GF-D8 (cell line): ENCODE measurements around the gene RTN4RL2.

ENCODE experiments used
- DNase-seq: peaks from one replicate; lab custom pipeline; 2025; lab: John Stamatoyannopoulos, UW

The RTN4RL2 gene

DNA sequence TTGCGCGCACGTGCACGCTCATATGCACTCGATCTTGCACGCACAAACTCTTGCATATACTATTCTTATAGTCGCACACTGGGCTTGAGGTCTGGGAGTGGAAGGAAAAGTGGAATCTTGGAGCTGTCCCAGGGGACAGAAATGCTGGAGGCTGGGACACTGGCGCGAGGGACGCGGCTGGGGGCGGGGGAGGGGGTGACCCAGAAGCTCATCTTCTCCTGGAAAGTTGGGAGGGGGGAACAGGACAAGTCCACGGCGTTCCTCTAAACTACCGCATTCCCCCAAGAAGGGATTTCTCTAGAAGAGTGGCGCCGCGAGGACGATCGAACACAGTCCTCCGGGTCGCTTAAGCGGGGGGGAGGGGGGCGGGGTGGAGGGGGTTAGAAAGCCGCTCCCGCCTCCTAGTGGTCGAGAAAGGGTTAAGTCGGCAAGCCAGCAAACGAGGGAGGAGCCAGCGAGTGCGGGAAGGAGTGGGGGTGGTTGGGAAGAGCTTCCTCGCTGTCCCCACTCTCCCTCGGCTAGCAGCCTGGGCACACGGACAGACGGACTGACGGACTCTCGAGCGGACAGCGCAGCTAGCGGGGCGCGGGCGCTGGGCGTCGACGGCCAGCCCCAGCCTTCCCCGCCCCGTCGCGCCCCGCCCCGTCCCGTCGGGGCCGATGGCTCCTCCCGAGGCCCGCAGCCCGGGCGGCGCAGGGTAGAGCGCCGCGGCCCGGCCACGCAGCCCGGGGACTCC lies at the start of gene RTN4RL2:
RTN4RL2 (plus strand) TSS at position 507 of the 736 bp plus-strand sequence. CDS start 338 bp downstream, outside the sequence.
- DNase-seq, result no peak

DNA sequence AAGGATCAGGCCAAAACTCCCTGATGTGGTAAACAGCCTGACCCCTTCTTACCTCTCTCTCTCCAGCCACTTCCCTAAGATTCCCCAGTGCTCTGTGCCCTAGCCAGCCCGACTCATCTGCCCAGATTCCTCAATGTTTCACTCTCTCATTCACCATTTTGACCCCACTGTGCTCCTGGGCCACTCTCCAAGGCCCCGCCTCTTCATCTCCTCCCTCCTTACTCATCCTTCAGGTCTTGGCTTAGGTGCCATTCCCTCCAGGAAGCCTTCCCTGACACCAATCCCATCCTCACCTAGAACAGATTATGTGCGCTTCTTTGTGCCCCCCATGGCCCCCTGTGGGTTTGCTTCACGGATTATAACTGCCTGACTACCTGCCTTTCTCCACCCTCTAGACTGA lies 46.6 kb upstream of the RTN4RL2 start:
- DNase-seq, result no peak

GRCh38 chr11:57414612-57415212 lies 45.6 kb upstream of the RTN4RL2 start:
- no peak for DNase-seq

GRCh38 chr11:57416436-57416835 lies 43.9 kb upstream of the RTN4RL2 start:
- DNase-seq, result no peak

DNA sequence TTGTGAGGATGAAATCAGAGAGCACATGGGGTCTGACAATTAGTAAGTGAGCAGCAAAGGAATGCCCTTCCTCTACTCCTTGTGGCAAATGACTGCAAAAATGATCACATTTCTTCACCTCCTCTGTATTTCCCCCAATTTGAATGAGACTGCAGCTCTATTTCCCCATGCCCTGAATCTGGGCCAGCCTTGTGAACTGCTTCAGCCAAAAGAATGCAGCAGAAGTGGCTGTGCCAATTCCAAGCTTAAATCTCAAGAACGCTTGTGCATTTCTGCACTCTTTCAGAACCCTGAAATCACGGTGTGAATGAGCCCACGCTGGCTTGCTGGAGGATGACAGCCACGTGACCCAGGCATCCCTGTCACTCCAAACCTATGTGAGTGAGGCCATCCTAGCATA lies 43.3 kb upstream of the RTN4RL2 start:
- no peak for DNase-seq

DNA sequence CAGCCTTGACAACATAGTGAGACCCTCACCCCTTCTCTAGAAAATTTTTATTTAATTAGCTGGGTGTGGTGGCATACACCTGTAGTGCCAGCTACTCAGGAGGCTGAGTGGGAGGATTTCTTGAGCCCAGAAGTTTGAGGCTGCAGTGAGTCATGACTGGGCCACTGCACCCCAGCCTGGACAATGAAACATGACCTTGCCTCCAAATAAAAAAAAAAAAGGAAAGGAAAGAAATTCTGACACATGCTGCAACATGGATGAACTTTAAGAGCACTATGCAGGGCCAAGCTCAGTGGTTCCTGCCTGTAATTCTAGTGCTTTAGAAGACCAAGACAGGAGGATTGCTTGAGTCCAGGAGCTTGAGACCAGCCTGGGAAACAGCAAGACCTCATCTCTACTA lies 42.2 kb upstream of the RTN4RL2 start:
- no peak for DNase-seq

- no peak for DNase-seq
These were observed 41.2 kb upstream of the RTN4RL2 start for GRCh38 chr11:57419146-57419545.

DNA sequence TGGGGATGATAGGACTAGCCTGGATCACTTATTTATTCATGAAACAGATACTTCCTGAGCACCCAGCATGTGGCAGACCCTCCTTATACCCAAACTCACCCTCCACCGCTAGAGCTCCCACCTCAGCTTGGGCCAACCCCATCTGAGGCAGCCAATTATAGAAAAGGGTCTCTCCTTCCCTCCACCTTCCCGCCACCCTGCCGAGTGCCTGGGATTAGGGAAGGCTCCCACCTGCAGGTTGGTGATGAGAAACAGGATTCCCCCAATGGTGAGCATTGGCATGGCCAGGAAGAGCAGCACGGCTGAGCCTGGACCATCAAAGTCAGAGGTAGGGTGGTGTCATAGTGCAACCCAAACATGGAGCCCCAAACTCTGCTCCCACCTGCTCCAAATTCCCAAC lies 39.3 kb upstream of the RTN4RL2 start:
- no peak for DNase-seq

DNA sequence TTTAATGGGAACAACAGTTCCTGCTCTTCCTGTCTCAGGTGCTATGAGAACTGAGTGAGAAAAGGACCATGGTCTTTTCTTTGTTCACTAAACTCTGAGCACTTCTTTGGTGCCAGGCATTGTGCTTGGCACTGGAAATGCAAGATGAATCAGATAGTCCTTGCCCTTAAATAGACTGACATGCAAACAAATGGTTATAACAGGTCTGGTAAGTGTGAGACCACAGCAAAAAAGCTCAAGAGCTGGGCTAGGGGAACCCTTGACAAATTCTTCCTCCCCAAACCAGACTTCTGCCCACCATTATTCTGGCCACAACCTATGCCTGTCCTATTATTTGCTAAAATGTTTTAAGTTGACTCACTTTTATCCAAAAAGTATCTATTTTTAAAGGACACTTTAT lies 38.5 kb upstream of the RTN4RL2 start:
- no peak for DNase-seq

DNA sequence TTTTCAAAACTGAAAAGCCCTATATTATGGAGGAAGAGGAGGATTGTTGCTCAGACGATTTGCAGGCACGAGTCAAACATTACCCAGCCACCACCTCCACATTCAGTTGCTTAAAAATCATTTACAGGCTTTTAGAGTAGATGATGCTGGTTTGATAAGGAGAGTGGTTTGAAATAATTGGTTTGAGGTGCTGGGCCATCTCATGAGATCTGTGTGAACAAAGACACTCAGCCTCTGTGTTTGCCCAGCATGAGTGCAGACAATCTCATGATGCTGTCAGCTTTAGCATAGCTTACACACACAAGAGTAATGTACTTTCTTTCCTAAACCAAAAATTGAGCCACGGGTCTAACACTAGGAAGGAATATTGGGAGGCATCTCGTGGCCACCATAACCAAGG lies 37.7 kb upstream of the RTN4RL2 start:
- DNase-seq, result no peak

GRCh38 chr11:57424137-57424791 lies 36.1 kb upstream of the RTN4RL2 start:
- DNase-seq, result no peak

DNA sequence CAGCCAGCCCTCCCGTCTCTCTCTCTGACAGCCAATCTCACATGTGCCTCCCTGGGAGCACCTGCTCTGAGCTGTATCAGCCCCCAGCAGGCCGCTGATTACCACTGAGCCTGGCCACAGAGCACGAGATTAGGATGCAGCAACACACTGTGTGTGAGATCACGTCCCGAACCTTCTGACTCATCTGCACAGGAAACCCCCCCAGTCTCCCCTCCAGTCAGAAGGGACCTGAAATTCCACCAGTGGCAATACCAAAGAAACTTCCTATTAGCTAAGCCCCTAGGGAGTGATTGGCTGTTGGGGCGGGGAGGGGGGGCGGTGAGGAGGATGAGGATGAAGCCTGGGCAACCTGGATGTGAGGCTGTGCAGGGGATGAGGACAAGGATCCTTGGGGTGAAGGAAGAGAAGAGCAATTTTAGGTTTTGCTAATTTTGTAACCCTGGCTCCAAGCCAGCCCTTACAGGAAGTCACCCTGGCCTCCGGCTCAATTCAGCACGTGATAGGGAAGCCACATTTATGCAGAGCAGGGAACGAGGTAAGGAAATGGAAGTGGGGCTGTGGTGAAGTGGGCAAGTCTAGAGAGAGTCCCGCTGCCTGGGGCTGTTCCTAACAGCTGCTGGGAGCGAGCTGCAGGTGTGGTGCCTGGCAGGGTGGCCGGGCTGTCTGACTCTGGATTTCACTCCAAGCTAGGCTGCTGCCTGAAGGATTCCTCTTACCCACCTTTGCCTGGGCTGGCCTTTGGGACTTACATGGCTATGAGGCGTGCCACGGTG lies 35.4 kb upstream of the RTN4RL2 start:
- DNase-seq, result peak; percentile 99

DNA sequence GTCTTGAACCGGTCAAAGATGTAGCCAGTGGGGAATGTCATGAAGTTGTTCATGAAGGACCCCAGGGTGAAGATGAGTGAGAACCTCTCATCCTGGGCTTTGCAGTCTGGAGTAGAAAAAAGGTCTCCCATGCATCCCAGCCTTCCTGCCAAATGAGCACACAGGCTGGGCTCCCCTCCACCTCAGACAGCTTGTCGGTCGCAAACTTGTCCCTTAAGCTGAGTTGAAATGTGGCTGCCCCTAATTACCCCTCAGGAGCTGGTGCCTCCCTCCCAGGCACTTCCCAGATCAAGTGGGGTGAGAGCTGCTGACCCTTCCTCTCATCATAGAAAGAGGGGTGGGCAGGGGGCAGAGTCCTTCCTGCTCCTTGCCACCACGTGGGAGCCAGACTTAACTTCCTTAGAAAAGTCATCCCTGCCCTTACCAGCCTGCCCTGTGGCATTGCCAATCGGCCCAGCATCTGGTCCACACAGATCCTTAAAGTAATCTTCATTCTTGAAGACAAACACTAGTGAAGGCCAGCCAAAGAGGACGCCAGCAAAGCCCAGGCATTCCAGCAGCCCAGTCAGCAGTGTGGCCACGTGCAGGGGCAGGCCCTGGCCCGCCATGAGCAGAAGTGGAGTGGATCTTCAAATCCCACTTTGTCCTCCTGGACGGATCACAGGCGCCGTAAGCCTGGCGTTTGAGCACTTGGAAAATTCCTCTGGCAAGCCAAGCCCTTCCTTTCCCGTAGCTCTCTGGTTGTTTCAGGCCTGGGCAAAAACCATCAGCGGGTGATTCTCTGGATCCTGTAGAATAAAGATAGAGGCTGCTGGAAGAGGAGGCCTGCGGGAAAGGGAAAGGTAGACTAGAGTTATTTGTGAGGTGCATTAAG lies 34.5 kb upstream of the RTN4RL2 start:
- DNase-seq, result no peak

GRCh38 chr11:57426439-57426928 lies 33.8 kb upstream of the RTN4RL2 start:
- DNase-seq, result no peak

- peak; percentile 86 for DNase-seq
These were observed 33.2 kb upstream of the RTN4RL2 start, which contains the start of gene SLC43A3 for GRCh38 chr11:57426929-57427726. SLC43A3 (minus strand) TSS chr11:57427121; CDS start chr11:57426172, 949 bp downstream.

DNA sequence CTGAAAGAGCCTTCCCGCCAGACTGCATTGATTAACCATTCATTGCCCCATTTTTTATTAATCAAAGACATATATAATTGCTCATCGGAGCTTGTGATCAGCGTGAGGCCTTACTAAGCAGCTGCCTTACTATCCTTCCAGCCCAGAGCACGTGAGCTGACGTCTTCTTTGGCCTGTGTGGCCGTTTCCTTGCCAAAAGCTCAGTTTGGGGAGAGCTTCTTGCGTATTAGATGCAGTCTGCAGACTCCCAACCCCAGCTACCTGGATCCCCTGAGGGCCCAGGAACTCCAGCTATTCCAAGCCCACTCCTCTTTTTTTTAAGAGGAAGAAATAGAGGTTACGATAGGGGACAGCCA lies 32.6 kb upstream of the RTN4RL2 start:
- DNase-seq, result no peak

GRCh38 chr11:57428643-57429042 lies 31.7 kb upstream of the RTN4RL2 start:
- no peak for DNase-seq

DNA sequence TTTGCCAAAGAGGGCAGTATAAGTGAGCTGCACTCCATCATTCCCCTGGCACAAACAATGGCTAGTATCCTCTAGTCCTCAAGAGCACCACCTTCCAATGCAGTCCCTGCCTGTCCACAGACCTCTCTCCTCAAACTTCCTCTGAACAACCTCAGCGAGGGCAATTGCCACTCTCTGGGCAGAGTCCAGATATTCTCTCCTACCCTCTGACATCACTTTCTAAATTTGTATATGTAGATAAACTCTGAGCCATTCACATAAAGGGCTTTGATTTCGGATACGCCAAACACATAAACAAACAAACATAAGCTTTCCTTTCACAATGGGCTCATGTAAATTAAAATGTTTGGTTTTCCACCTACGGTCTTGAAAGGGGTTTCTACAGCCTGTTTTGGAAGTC lies 30.4 kb upstream of the RTN4RL2 start:
- DNase-seq, result no peak

- DNase-seq, result no peak
These were observed 29.4 kb upstream of the RTN4RL2 start for GRCh38 chr11:57430952-57431351.

DNA sequence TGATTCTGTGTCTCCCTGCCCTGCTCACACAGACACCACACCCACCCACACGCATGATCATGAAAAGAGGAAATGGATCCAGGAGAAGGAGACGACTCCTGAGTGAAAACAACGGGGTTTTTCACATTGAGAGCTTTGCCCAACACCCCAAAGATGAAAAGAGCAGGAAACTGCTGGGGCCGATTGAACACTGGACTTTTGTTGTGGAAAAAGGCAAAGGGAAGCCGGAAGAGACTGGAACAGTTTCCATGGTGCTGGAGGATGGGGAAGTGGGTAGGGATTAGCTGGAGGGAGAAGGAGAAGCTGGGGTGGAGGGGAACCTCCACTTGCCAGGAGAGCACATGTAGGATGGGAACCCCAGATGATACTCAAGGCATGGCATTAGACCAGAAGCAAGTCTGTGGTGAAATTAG lies 28.2 kb upstream of the RTN4RL2 start:
- DNase-seq, result peak; percentile 28
